ENCODE data around the gene RAB7A.
"Not testable (repeated sequence)": the region's sequence is repeated elsewhere in the genome, so short reads cannot be mapped to it uniquely, and the experiment has no call there.

RAB7A gene

DNA sequence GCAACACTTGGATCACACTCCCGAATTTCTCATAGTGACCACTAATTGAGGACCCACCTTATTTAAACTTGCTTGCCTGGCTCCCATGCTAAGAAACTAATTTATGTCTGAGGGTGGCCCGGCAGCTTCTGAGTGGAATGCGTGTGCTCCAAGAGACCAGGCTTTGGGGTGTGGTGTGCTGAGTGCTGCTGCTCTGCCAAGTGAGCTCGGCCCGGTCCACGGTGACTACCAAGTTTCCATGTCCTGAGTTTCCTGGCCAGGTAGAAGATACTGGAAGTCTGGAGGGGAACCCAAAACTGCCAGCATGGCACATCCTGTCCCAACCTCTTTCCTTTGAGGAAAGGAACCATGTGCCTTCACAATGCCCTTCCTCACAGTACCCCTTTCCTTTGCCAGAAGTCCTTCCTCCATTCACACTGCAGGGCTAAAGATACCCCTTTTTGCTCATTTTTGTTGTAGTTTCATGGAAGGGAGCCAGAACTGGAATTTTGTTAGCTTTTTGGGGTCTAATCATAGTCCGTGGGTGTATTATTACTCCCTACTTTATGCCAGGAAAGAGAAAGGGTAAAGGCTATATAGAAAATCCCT, 94.4 kb downstream of the RAB7A start:
- DNase-seq (ENCODE audit: low spot score), result no peak

DNA sequence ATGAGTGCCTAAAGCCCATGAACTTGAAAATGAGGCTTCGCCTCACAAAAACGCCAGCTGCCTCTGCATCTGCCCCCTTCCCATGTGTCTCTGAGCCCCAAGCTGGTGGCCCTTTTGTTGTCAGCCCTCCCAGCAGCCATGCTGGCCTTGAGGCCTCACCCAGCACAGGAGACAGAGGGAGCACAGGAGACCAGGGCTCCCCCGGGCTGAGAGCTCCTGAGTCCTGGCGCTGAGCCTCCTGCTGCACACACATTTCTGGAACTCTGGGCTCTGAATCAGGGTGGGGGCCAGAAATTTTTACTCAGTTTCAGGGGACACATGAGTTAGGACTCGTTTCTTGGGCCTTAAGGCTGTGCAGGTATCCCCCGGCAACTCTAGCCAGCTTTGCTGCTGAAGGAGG, 97.0 kb downstream of the RAB7A start:
- no peak for DNase-seq (ENCODE audit: low spot score)

- no peak for DNase-seq (ENCODE audit: low spot score)
Measured at GRCh38 chr3:128823631-128824030, 97.6 kb downstream of the RAB7A start.

DNA sequence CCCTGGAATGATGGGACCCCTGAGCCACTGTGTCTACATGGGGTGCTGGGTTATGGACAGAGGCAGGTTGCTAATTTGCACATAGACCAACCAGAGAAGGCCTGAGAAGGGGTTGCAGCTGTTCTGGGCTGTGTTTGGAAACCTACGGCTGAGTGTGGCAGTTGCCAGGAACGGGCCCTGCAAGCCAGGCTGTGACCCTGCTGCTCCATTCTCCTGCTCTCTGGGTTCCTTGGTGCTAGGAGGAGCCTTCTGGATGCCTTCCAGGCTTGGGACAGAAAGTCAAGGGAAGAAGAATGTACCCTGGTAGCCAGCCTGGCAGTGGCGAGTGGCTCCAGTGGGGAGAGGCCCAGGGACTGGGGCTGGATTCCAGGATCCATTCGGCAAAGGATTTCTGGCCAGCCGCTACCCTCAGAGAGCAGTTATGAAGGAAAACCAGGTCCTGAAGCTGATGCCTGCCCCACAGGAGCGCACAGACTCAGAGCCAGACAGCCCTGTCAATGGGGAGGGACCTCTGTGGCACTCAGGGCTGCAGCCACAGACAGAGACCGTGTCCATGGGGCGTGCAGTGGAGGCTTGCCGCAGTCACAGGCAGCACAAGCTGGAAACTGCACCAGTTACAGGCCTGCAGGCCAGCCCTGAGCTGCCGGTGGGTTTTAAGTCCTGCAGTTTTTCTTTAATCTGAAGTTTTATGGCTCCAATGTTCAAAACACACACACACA, 98.3 kb downstream of the RAB7A start:
- no peak for DNase-seq (ENCODE audit: low spot score)

GRCh38 chr3:128825117-128825725, 99.2 kb downstream of the RAB7A start:
- DNase-seq (ENCODE audit: low spot score), result no peak

GRCh38 chr3:128829087-128829486, 103.1 kb downstream of the RAB7A start:
- not testable (repeated sequence) for DNase-seq (ENCODE audit: low spot score)

DNA sequence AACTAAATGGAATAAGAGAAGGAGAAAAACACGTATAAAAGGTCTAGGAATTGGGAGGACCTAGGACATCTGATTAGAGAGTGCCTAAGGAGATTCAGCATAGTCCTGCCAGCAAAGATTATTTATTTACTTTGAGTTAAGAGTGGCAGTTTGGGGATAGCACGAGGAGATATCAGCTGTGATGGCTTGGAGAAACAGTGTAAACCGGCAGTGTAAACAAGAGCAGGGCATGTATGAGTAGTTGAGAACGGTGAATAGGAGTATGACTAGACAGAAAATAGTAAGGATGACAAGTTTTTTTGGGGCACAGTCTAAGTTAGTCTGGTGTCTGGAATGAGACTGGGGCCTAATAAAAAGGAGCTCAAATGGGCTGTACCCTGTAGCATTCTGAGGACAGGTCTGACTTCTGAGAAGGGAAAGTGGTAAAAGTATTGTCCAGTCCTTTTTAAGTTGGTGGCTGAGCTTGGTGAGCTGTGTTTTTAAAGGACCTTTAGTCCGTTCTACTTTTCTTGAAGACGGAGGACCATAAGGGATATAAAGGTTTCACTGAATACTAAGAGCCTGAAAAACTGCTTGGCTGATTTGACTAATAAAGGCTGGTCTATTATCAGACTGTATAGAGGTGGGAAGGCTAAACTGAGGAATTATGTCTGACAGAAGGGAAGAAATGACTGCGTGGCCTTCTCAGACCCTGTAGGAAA, 104.1 kb downstream of the RAB7A start:
- DNase-seq (ENCODE audit: low spot score), result not testable (repeated sequence)

GRCh38 chr3:128830762-128831161, 104.8 kb downstream of the RAB7A start:
- not testable (repeated sequence) for DNase-seq (ENCODE audit: low spot score)

DNA sequence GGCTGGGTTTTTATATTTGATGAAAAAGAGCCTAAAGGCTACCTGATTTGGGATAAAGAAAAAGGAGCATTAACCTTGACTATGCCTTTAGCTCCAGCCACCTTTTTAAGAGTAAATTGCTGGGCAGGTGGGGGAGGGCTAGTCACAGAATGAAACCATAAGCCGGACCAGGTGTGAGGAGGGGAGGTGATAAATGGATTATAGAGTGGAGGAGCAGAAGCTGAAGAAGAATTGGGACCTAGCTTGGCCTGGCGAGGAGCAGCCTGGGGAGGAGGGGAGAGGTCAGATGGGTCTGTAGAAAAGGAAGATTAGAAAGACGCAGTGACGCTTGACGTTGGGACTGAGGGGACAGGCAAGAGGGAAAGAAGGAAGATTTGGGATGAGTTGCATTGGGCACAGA, 107.0 kb downstream of the RAB7A start:
- not testable (repeated sequence) for DNase-seq (ENCODE audit: low spot score)

- no peak for DNase-seq (ENCODE audit: low spot score)
Measured at GRCh38 chr3:128835096-128835495, 109.1 kb downstream of the RAB7A start.

DNA sequence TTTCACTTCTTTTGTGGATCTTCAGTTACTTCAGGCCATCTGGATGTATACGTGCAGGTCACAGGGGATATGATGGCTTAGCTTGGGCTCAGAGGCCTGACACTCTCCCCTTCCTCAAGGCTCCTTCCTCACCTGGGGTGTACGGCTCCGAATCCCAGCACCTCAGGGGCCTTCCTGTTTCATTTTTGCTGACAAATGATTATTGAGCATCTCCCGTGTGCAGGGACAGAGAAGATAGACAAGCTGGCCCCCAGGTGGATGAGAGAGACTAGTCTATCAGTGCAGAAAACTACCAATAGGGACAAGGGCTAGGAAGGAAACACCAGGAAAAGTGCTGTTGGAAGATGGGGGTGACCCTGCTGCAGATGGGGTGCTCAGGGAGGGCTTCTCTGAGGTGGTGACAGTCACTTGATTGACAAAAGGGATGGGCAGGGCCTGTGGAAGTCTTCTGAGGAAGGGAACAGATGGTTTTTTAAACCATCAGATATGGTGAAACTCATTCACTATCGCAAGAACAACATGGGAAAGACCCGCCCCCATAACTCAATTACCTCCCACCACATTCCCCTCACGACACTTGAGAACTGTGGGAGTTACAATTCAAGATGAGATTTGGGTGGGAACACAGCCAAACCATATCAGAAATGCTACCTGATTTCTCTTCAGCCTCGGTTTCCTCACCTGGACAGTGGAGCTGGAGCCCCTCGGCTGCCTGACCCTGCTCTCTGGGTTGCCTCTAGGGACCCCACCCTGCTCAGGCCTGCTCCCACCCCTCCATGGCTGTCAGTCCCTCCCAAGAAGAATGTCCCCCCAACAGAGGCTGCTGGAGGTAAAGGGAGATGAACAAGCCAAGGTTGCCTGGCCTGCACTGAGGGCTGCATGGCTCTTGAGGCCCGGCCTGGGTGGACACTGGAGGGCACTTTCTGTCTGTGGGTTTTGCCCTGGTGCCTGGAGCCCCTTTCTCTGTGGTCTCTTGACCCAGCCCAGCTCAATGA, 116.2 kb downstream of the RAB7A start:
- DNase-seq (ENCODE audit: low spot score), result no peak

GRCh38 chr3:128844502-128844901, 118.5 kb downstream of the RAB7A start:
- DNase-seq (ENCODE audit: low spot score), result no peak

DNA sequence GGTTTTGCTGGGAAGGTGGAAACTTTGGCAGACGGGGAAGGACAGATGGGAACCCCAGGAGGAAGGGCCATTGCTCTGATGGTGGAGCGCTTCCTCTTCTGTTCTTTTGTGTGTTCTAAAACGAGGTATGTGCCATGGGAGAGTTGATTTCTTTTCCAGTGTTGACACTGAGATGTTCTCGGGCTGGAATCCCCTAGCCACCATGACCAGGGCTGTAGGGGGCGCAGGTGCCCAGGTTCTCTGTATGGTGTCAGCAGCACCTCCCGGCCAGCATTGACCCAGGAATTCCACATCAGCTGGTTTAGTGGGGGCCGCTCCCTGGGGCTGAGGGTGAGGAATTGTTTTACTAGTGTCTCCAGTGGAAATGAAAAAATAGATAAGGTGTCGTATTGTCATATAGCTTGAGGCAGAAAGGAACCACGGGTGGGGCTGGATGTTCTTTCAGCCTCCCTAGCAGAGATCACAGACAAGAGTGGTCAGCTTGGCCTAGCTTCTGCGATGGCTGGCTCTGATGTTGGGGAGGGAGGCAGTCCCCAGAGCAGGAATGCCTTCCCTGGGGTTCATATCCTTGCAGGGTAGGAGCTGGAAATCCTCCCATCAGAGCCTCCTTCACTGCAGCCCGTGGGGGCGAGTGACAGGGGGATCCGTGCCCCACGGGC, 119.3 kb downstream of the RAB7A start:
- no peak for DNase-seq (ENCODE audit: low spot score)

DNA sequence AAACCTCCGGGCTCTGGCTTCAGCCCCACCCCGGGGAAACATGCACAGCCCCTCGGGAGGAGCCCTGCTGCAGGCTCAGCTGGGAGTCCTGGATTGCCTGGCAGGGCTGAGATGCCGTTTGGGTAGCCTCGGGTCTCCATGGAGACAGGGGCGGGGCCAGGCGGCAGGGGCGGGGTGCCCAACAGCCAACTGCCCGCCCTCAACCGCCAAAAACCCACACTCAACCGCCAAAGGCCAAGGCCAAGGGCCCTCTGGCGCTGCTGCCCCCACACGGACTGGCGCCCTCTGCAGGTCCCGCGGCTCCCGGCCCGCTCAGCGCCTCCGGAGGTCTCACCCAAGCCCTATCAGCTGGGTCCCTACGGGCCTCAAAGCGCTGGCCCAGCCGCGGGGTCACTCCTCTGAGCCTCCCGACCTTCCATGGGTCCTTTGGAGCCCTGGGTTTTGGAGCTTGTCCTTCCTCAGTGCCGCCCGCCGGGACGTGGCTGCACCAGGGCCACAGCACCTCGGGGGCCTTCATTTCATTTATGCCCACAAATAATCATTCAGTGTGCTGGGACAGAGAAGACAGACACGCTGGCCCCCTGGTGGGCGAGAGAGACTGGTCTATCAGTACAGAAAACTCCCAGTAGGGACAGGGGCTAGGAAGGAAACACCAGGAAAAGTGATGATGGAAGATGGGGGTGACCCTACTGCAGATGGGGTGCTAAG, 119.9 kb downstream of the RAB7A start:
- peak; percentile 73 for DNase-seq (ENCODE audit: low spot score)

- no peak for DNase-seq (ENCODE audit: low spot score)
Measured at GRCh38 chr3:128846486-128846891, 120.5 kb downstream of the RAB7A start.

- no peak for DNase-seq (ENCODE audit: low spot score)
Measured at GRCh38 chr3:128847666-128848370, 121.8 kb downstream of the RAB7A start.

DNA sequence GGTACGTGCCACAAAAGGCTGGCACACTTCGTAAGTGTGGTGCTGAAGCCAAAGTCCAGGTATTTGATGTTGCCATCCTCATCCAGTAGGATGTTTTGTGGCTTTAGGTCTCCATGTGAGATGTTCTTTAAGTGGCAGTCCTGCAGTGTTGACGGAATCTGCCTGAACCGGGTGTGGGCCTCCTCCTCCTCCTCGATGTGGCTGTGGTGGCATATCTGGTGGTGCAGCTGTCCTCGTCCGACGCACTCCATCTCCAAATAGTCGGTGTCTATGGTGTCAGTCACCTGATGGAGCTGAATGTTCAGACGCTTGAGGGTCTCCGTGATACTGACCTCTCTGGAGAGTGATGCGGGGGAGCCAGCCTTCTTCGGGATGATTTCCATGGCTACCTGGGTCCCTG, 123.0 kb downstream of the RAB7A start:
- no peak for DNase-seq (ENCODE audit: low spot score)

GRCh38 chr3:128849911-128850455, 124.0 kb downstream of the RAB7A start:
- DNase-seq (ENCODE audit: low spot score), result no peak

DNA sequence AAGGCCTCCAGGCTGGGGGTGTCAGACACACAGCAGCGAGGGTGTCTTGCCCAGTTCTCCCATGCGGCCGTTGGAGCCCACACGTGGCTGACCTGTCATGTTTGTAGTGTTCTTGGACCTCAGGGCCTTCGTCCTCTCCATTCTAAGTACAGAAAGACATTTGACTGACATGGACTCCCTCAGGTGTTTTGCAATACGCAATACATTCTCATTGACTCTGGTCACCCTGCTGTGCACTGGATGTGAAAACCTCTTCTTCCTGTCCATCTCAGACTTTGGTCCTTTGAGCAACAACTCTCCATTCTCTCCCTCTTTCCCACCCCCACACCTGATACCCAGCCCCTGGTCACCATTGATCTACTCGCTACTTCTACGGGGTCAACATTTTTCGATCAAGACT, 124.6 kb downstream of the RAB7A start:
- no peak for DNase-seq (ENCODE audit: low spot score)
